ENCODE data around the gene IL17RA. TPM values are rescaled to one million over a fixed set of nuclear protein-coding genes. Genes with fewer than 3 reads are reported as not detected.
A peak's percentile ranks its signal among the peaks of the same experiment; 100 is the strongest.

IL17RA gene
- total and polyA plus RNA-seq, 2 experiments from 2014 or later: 3.2 to 9.6 TPM

DNA sequence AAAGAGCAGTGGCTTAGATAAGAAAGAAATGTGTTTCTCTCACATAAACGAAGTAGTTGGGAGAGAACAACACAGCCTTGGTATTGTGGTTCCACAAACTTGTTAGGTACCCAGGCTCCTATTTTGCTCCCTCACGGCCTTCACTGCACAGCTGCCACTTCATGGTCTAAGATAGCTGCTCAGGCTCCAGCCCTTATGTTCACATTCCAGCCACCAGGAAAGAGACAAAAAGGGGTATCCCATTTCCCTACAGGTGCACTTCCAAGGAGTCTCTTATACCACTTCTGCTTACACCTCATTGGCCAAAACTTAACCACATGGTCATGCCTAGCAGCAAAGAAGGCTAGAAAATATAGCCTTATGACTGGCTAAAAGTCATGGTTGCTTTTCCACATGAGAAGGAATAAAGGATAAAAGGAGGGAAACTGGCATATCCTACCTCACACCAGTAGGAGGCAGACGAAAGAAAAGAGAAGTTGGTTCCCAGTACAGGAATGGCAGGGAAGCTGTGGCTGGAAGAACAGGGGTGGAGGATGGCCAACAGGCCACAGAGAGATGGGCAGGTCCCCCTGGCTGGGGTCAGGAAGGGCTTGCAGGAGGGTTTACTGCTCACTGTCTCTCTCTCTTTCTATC lies 79.7 kb downstream of the IL17RA start:
- Histone ChIP-seq H3K27me3 (ENCODE audit: insufficient read depth) (peaks cover 7% of the 10 kb centered on the region; the same call in 1 of the 2 replicates), H3K79me2 (replicated peaks; ENCODE audit: insufficient read depth) (no peaks in the 10 kb centered on the region), H3K27ac (ENCODE audit: low read depth) (no peak overlapping the region), H3F3A (replicated peaks; ENCODE audit: low read depth) (no peaks in the 10 kb centered on the region; the same call in 1 of the 2 replicates), H3K4me2 (no peak overlapping the region), H3K9me2 (ENCODE audit: insufficient read depth) (no peaks in the 10 kb centered on the region), H2AFZ (no peak overlapping the region), H3K4me1 (ENCODE audit: insufficient read depth) (peaks cover 5% of the 10 kb centered on the region; the same call in 1 of the 2 replicates), H3K4me3 (no peak overlapping the region), H4K20me1 (replicated peaks; ENCODE audit: insufficient read depth) (no peaks in the 10 kb centered on the region), H3K36me3 (ENCODE audit: insufficient read depth) (no peaks in the 10 kb centered on the region)
- peaks cover 9% of the 10 kb centered on the region; the same call in 1 of the 3 replicates for H3K4me1 Mint-ChIP-seq
- H3K9me3 Mint-ChIP-seq: no peaks in the 10 kb centered on the region
- H3K27ac Mint-ChIP-seq: no peak overlapping the region
- no peak for TF ChIP-seq NANOG (IDR thresholded peaks at IDR 0.05; ENCODE audit: borderline replicate concordance)
- TF ChIP-seq, protein P1, sequence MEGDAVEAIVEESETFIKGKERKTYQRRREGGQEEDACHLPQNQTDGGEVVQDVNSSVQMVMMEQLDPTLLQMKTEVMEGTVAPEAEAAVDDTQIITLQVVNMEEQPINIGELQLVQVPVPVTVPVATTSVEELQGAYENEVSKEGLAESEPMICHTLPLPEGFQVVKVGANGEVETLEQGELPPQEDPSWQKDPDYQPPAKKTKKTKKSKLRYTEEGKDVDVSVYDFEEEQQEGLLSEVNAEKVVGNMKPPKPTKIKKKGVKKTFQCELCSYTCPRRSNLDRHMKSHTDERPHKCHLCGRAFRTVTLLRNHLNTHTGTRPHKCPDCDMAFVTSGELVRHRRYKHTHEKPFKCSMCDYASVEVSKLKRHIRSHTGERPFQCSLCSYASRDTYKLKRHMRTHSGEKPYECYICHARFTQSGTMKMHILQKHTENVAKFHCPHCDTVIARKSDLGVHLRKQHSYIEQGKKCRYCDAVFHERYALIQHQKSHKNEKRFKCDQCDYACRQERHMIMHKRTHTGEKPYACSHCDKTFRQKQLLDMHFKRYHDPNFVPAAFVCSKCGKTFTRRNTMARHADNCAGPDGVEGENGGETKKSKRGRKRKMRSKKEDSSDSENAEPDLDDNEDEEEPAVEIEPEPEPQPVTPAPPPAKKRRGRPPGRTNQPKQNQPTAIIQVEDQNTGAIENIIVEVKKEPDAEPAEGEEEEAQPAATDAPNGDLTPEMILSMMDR (conservative IDR thresholded peaks at IDR 0.05; ENCODE audit: low read depth in 2 of 2): peak; percentile 59 to 79
- no peak overlapping the region for H3K4me3 Mint-ChIP-seq
- peak; percentile 76 for DNase-seq (ENCODE audit: low spot score)
- ATAC-seq: peak; percentile 71
- H3K36me3 Mint-ChIP-seq (ENCODE audit: low read depth): no peaks in the 10 kb centered on the region
- H3K27me3 Mint-ChIP-seq (ENCODE audit: insufficient read depth, low read depth, poor library complexity): peaks cover 7% of the 10 kb centered on the region

Other genes starting within 250 kb of the IL17RA start
- gene GAB4, start 76.8 kb upstream of the IL17RA start, total RNA-seq (2014; rRNA removed; shearing (Covaris generic)): 1.5 and 2.7 TPM in 2 replicates
- gene GAB4, start 76.8 kb upstream of the IL17RA start, polyA plus RNA-seq (2016; fragmentation: Nextera tagmentation; extraction: Ambion mirVana): 0.37 and 1.7 TPM in 2 replicates
- gene TMEM121B, start 36.4 kb downstream of the IL17RA start, total RNA-seq (2014; rRNA removed; shearing (Covaris generic)): 6.4 and 7.2 TPM in 2 replicates
- 2.0 and 2.4 TPM in 2 replicates for gene TMEM121B, start 36.4 kb downstream of the IL17RA start, polyA plus RNA-seq (2016; fragmentation: Nextera tagmentation; extraction: Ambion mirVana)
- gene HDHD5, start 74.3 kb downstream of the IL17RA start, total RNA-seq (2014; rRNA removed; shearing (Covaris generic)): 102 and 116 TPM in 2 replicates
- gene HDHD5, start 74.3 kb downstream of the IL17RA start, polyA plus RNA-seq (2016; fragmentation: Nextera tagmentation; extraction: Ambion mirVana): 54.9 and 70.0 TPM in 2 replicates
- gene ADA2, start 134.4 kb downstream of the IL17RA start, total RNA-seq (2014; rRNA removed; shearing (Covaris generic)): 29.3 and 42.6 TPM in 2 replicates
- 10.7 and 11.2 TPM in 2 replicates for gene ADA2, start 134.4 kb downstream of the IL17RA start, polyA plus RNA-seq (2016; fragmentation: Nextera tagmentation; extraction: Ambion mirVana)